C4-2B (cell line): ENCODE data around the gene NCKAP5L.

Experiments used
- ZFX ChIP-seq: fragments of 450-650 bp; IDR thresholded peaks from 2 replicates; pipeline ENCODE4 v1.6.1; 2017
- TF ChIP-seq, protein P1 (sequence below): fragments of 450-650 bp; conservative IDR thresholded peaks from 2 replicates; pipeline ENCODE4 v1.5.1; 2017; ENCODE audit warnings: mild to moderate bottlenecking

DNA sequence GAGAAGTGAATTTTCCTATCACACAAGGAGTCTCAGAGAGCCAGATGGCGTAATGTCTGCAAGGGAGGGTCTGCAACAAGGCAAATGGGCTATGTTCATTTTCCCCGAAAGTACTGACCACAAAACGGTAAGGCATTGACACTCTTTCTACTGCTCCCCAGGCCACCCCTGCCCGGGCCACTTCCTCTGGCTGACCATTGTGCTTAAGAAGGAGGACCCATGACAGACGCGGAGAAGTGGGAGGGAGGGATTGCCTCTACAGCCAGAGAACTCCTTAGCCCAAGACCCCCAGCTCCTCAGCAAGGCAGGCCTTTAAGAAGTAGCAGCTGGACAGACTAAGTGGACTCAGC lies 1.2 kb downstream of the NCKAP5L start:
- TF ChIP-seq, protein P1, sequence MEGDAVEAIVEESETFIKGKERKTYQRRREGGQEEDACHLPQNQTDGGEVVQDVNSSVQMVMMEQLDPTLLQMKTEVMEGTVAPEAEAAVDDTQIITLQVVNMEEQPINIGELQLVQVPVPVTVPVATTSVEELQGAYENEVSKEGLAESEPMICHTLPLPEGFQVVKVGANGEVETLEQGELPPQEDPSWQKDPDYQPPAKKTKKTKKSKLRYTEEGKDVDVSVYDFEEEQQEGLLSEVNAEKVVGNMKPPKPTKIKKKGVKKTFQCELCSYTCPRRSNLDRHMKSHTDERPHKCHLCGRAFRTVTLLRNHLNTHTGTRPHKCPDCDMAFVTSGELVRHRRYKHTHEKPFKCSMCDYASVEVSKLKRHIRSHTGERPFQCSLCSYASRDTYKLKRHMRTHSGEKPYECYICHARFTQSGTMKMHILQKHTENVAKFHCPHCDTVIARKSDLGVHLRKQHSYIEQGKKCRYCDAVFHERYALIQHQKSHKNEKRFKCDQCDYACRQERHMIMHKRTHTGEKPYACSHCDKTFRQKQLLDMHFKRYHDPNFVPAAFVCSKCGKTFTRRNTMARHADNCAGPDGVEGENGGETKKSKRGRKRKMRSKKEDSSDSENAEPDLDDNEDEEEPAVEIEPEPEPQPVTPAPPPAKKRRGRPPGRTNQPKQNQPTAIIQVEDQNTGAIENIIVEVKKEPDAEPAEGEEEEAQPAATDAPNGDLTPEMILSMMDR = no peak
- no peak for TF ChIP-seq ZFX
